Panc1 (cell line): ENCODE data around the gene SLC34A3. TPM values are rescaled to one million over a fixed set of nuclear protein-coding genes. Genes with fewer than 3 reads are reported as not detected.

Experiments used
- ATAC-seq: fragments of 200-7000 bp; cut with Tn5 transposase; 2 replicates; pipeline ENCODE4 v1.9.1; 2020; ENCODE audit warnings: mild to moderate bottlenecking, moderate library complexity
- BruUV-seq: library from RNA; stranded (reverse); fragments of 400-500 nt; replicated peaks from 2 replicates; lab custom pipeline; 2021; lab: Mats Ljungman, UMichigan
- CTCF ChIA-PET: fragments of 300-600 bp; sonication (Branson Sonifier 250); formaldehyde crosslinking; loops from one replicate; lab custom pipeline; 2022; ENCODE audit warnings: antibody characterized with exemption; lab: Charles Lee
- POLR2A ChIA-PET: fragments of 300-600 bp; sonication (Branson Sonifier 250); formaldehyde crosslinking; loops from one replicate; lab custom pipeline; 2022; ENCODE audit warnings: antibody characterized with exemption; lab: Charles Lee
- DNase-seq: peaks from one replicate; pipeline ENCODE4 v3.0.0-alpha.2; 2010; ENCODE audit warnings: low read depth, low spot score
- H3K27ac ChIP-seq: 2 replicates; pipeline ENCODE4 v1.5.1; 2011; ENCODE audit warnings: mild to moderate bottlenecking, low read length, inconsistent platforms
- H3K27me3 ChIP-seq: fragments of 200-500 bp; sonication (Bioruptor generic); 2 replicates; pipeline ENCODE4 v1.6.0; 2014; ENCODE audit warnings: low read length, inconsistent platforms; ENCODE audit not compliant: control insufficient read depth, insufficient read depth
- H3K36me3 ChIP-seq: fragments of 200-500 bp; sonication (Bioruptor generic); 2 replicates; pipeline ENCODE4 v1.5.1; 2014; ENCODE audit warnings: inconsistent platforms, mild to moderate bottlenecking, low read length, moderate library complexity; ENCODE audit not compliant: control insufficient read depth, insufficient read depth
- H3K4me1 ChIP-seq: 2 replicates; pipeline ENCODE4 v1.5.1; 2011; ENCODE audit warnings: inconsistent platforms, mild to moderate bottlenecking, low read length, moderate library complexity; ENCODE audit not compliant: control insufficient read depth, insufficient read depth
- H3K4me3 ChIP-seq, 2 experiments: 2 replicates each; pipeline ENCODE4 v1.5.1; 2011 to 2012; ENCODE audit warnings: low read depth in 2 of 2, low read length in 2 of 2, mild to moderate bottlenecking in 2 of 2, inconsistent platforms in 1 of 2, moderate library complexity in 1 of 2
- H3K9me3 ChIP-seq: fragments of 200-500 bp; sonication (Bioruptor generic); 2 replicates; pipeline ENCODE4 v1.5.1; 2014; ENCODE audit warnings: low read depth, mild to moderate bottlenecking, inconsistent platforms, low read length, moderate library complexity; ENCODE audit not compliant: control insufficient read depth, insufficient read depth
- CTCF ChIP-seq: fragments of 450-650 bp; IDR thresholded peaks from 2 replicates; pipeline ENCODE4 v1.5.1; 2017; ENCODE audit warnings: mild to moderate bottlenecking
- POLR2AphosphoS5 ChIP-seq: IDR thresholded peaks from 2 replicates; pipeline ENCODE4 v1.6.1; 2012; ENCODE audit warnings: mild to moderate bottlenecking, low read depth, low read length, moderate library complexity
- SIN3A ChIP-seq: IDR thresholded peaks from 2 replicates; pipeline ENCODE4 v1.6.1; 2012; ENCODE audit warnings: low read depth, mild to moderate bottlenecking, low read length, moderate library complexity, borderline replicate concordance; ENCODE audit not compliant: insufficient read depth
- TCF7L2 ChIP-seq: IDR thresholded peaks from 2 replicates; pipeline ENCODE4 v1.6.1; 2011; ENCODE audit warnings: mild to moderate bottlenecking, low read depth, low read length, inconsistent platforms
- in situ Hi-C: cut with HindIII; loops from 2 replicates; pipeline ENCODE4 v1.10.0; 2016; ENCODE audit warnings: low sequenced_read_pairs, low pct_unique_long_range_greater_than_20kb
- intact Hi-C: fragments of 100-400 bp; cut with micrococcal nuclease; formaldehyde crosslinking; loops from one replicate; pipeline ENCODE4 v1.10.0; 2022; ENCODE audit not compliant: unreplicated experiment
- total RNA-seq: library from RNA; stranded (reverse); gene quantifications from one replicate; pipeline ENCODE4 v1.2.1, GENCODE V29; 2021; ENCODE audit not compliant: unreplicated experiment
- TF ChIP-seq, protein P1 (sequence below), 2 experiments: IDR thresholded peaks; 2 replicates each; pipeline ENCODE4 v1.6.1; 2011 to 2012; ENCODE audit warnings: low read depth in 2 of 2, control low read depth in 1 of 2, low read length in 1 of 2, mild to moderate bottlenecking in 1 of 2, moderate library complexity in 1 of 2; ENCODE audit not compliant: insufficient read depth in 1 of 2

The SLC34A3 gene
- total RNA-seq, 1 experiment from 2014 or later, result not detected

GRCh38 chr9:137278721-137279711, 48.3 kb downstream of the SLC34A3 start:
- no peak overlapping the region for H3K27ac ChIP-seq
- TF ChIP-seq, protein P1, sequence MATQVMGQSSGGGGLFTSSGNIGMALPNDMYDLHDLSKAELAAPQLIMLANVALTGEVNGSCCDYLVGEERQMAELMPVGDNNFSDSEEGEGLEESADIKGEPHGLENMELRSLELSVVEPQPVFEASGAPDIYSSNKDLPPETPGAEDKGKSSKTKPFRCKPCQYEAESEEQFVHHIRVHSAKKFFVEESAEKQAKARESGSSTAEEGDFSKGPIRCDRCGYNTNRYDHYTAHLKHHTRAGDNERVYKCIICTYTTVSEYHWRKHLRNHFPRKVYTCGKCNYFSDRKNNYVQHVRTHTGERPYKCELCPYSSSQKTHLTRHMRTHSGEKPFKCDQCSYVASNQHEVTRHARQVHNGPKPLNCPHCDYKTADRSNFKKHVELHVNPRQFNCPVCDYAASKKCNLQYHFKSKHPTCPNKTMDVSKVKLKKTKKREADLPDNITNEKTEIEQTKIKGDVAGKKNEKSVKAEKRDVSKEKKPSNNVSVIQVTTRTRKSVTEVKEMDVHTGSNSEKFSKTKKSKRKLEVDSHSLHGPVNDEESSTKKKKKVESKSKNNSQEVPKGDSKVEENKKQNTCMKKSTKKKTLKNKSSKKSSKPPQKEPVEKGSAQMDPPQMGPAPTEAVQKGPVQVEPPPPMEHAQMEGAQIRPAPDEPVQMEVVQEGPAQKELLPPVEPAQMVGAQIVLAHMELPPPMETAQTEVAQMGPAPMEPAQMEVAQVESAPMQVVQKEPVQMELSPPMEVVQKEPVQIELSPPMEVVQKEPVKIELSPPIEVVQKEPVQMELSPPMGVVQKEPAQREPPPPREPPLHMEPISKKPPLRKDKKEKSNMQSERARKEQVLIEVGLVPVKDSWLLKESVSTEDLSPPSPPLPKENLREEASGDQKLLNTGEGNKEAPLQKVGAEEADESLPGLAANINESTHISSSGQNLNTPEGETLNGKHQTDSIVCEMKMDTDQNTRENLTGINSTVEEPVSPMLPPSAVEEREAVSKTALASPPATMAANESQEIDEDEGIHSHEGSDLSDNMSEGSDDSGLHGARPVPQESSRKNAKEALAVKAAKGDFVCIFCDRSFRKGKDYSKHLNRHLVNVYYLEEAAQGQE (IDR thresholded peaks at IDR 0.05; ENCODE audit: insufficient read depth in 1 of 2, low read depth in 2 of 2, low read length in 1 of 2), result no peak
- TF ChIP-seq CTCF (no peak), SIN3A (no peak), POLR2AphosphoS5 (no peak), TCF7L2 (no peak)
- DNase-seq (no peak), ATAC-seq (no peak)
- H3K4me3 ChIP-seq, result peak overlapping the region; percentile 55 to 73
- H3K36me3 ChIP-seq, result peaks cover 3% of the 10 kb centered on the region; the same call in 1 of the 2 replicates
- in situ Hi-C loops (no loop called here), intact Hi-C loops (no loop called here)
- BruUV-seq, result no TSS peak
- no peaks in the 10 kb centered on the region for H3K27me3 ChIP-seq
- H3K4me1 ChIP-seq, result peaks cover 13% of the 10 kb centered on the region
- ChIA-PET CTCF (interaction anchor here (0.5 kb wide), 1 partner anchor 46 kb away, joined by 6 read pairs; no protein-coding TSS in a partner anchor), POLR2A (no interaction called here)
- no peaks in the 10 kb centered on the region for H3K9me3 ChIP-seq

- DNase-seq (no peak), ATAC-seq (no peak)
- no peak for TF ChIP-seq POLR2AphosphoS5
- intact Hi-C loops, result no loop called here
- POLR2A ChIA-PET, result no interaction called here
- H3K27ac ChIP-seq, result no peak overlapping the region
- H3K27me3 ChIP-seq, result no peaks in the 10 kb centered on the region
- peaks cover 3% of the 10 kb centered on the region; the same call in 1 of the 2 replicates for H3K36me3 ChIP-seq
- in situ Hi-C loops, result no loop called here
- no peak overlapping the region for H3K4me3 ChIP-seq
- peaks cover 13% of the 10 kb centered on the region for H3K4me1 ChIP-seq
- CTCF ChIA-PET, result interaction anchor here (0.5 kb wide), 1 partner anchor 47 kb away, joined by 6 read pairs; no protein-coding TSS in a partner anchor
- no TSS peak for BruUV-seq
- H3K9me3 ChIP-seq, result no peaks in the 10 kb centered on the region
Observed at GRCh38 chr9:137279741-137280473, 49.2 kb downstream of the SLC34A3 start.
